ENCODE results near the gene INHA. TPM values are rescaled to one million over a fixed set of nuclear protein-coding genes. Genes with fewer than 3 reads are reported as not detected.
A peak's percentile ranks its signal among the peaks of the same experiment; 100 is the strongest.

The INHA gene
- total RNA-seq, 4 donors from 2014 or later, result 0.58 to 1.4 (median 0.84) TPM; not detected in 1

DNA sequence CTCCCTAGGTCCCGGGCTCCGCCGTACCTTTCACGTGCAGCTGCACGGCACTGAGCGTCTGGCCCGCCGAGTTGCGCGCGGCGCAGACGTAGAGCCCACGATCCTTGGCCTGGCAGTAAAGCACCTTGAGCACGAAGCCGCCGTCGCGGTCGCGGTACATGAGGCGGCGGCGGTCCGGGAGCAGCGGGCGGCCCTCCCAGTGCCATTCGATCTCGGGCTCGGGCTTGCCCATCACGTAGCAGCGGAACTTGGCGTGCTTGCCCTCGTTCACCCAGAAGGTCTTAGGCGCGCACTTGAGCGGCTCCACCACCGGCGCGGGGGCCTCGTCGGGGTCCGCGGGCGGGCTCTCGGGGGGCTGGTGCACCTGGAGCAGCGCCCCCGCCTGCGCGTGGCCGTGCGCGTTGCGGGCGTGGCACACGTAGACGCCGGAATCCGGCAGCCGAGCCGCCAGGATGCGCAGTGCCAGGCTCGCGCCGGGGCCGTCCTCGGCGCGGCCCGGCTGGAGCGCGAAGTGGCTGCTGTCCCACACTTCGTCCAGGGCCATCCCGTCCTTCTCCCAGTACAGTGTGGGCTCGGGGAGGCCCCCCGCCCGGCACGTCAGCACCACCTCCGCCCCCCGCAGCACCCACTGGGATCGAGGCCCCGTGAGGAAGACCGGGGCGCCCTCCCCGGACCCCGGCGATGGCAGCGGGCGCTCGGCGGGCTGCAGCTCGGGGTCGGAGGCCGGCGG is 1.8 kb upstream of the INHA start:
- H3K4me3 ChIP-seq (ENCODE audit: low read depth, poor library complexity, severe bottlenecking), result peak overlapping the region; percentile 59
- 14 to 18% methylated on average over 6 to 57 of the region's 95 CpGs for WGBS, 2 donors
- no peak for DNase-seq (ENCODE audit: low spot score in 2 of 2)
- intact Hi-C loops (cut with DNase I; ENCODE audit: low total_unique reads), result no loop called here
- no peak for TF ChIP-seq POLR2A (IDR thresholded peaks at IDR 0.05)
- no peak for TF ChIP-seq CTCF (IDR thresholded peaks at IDR 0.05)

DNA sequence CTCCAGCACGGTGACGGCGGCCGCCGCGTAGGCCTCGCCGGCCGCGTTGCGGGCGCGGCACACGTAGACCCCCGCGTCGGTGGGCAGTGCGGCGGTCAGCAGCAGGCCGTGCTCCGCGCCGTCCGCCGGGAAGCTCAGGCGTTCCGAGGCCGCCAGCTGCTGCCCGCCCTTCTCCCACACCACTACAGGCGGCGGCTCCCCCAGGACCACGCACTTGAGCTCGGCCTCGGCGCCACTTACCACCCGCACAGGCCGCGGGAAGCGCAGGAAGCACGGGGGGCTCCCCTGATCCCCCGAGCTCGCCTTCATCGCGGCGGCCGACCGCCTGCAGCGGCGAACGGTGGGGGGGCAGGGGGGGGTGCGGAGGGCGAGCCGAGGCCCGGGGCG is 1.2 kb upstream of the INHA start:
- WGBS, 2 donors, result 0 to 1% methylated on average over 10 to 23 of the region's 55 CpGs
- TF ChIP-seq POLR2A (IDR thresholded peaks at IDR 0.05) (no peak), CTCF (IDR thresholded peaks at IDR 0.05) (no peak)
- intact Hi-C loops (cut with DNase I; ENCODE audit: low total_unique reads), result no loop called here
- no peak for DNase-seq (ENCODE audit: low spot score in 2 of 2)
- peak overlapping the region; percentile 59 for H3K4me3 ChIP-seq (ENCODE audit: low read depth, poor library complexity, severe bottlenecking)

DNA sequence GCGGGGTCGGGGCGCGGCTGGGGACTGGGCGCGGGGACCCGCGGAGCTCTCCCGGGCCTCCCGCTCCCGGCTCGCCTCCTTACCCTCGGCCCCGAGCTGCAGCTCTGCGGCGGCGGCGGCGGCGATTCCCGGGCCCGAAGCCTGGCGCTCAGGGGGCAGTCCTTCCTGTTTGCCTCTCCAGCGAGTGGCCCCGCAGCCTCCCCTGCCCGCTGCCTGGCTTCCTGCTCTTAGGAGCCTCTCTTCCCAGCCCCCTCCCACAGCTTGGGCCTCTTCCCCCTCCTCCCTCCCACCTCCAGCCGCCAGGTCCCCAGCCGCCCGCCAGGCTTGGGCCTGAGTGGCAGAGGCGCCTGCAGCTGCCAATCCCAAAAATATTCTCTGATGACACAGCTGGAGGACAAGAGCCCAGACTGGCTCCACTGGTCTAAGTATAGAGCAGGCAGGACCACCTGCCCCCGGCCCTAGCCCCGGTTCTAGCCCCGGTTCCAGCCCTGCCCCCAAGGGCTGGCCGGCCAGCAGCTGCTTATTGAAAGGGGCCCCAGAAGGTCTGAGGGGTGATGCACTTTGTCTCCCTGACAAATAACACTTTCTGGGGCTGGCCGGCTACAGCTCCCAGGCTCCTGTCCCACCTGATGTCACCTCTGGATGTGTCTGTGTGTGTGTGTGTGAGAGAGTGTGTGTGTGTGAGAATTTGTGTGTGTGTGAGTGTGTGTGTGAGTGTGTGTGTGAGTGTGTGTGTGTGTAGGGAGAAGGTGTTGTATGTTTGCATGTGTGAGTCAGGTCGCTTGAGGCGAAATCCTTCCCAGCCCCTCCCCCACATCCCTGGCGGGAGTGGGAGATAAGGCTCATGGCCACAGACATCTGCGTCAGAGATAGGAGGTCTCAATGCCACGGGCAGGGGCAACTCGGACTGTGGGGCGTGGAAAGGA is 536 bp upstream of the INHA start, which contains the start of gene OBSL1:
Gene OBSL1 (minus strand): TSS at position 229 of the 926 bp plus-strand sequence. CDS start 307 bp downstream, outside the sequence.
- peak in 1 of 3 donors; percentile 96 for TF ChIP-seq CTCF (IDR thresholded peaks at IDR 0.05)
- no peak for TF ChIP-seq POLR2A (IDR thresholded peaks at IDR 0.05)
- intact Hi-C loops (cut with DNase I; ENCODE audit: low total_unique reads), result no loop called here
- WGBS, 2 donors, result 10 to 20% methylated on average over 17 to 28 of the region's 42 CpGs
- H3K4me3 ChIP-seq (ENCODE audit: low read depth, poor library complexity, severe bottlenecking), result peak within 1 kb of the TSS; percentile 59
- DNase-seq (ENCODE audit: low spot score in 2 of 2), result peak in 1 of 2 donors; percentile 91

DNA sequence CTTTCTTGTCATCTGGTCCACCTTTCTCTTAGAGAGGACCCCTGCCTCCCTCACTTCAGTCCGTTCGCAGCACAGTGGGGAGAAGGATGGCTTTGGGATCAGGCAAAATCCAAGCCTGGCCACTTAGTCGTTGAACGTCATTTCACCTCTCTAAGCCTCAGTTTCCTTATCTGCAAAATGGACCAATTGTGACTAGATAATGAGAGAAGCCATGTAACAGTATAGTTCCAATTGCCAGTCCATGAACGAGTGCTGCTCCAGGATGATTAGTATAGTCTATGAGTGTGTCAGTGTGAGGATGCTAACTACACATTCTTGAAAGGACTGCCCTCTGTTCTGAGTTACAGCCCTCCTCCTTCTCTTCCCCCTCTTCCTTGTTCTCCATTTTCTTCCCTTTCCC is 1.1 kb downstream of the INHA start:
- 72 to 74% methylated on average over 5 of the region's 5 CpGs for WGBS, 2 donors
- no peak for TF ChIP-seq CTCF (IDR thresholded peaks at IDR 0.05)
- no peak for TF ChIP-seq POLR2A (IDR thresholded peaks at IDR 0.05)
- intact Hi-C loops (cut with DNase I; ENCODE audit: low total_unique reads), result no loop called here
- H3K4me3 ChIP-seq (ENCODE audit: low read depth, poor library complexity, severe bottlenecking), result no peak overlapping the region
- no peak for DNase-seq (ENCODE audit: low spot score in 2 of 2)

DNA sequence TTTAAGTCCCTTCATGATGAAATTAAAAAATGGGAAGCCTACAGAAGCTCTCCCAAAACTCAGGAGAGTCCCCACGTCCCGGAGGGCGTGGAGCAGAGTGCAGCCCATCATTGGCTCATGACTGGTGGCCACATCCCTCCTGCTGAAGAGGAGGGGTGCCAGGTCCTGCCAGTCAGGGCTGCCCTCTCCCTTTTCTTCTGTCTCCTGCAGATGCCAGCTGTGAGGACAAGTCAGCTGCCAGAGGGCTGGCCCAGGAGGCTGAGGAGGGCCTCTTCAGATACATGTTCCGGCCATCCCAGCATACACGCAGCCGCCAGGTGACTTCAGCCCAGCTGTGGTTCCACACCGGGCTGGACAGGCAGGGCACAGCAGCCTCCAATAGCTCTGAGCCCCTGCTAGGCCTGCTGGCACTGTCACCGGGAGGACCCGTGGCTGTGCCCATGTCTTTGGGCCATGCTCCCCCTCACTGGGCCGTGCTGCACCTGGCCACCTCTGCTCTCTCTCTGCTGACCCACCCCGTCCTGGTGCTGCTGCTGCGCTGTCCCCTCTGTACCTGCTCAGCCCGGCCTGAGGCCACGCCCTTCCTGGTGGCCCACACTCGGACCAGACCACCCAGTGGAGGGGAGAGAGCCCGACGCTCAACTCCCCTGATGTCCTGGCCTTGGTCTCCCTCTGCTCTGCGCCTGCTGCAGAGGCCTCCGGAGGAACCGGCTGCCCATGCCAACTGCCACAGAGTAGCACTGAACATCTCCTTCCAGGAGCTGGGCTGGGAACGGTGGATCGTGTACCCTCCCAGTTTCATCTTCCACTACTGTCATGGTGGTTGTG is 2.6 kb downstream of the INHA start:
- no peak overlapping the region for H3K4me3 ChIP-seq (ENCODE audit: low read depth, poor library complexity, severe bottlenecking)
- no peak for TF ChIP-seq CTCF (IDR thresholded peaks at IDR 0.05)
- TF ChIP-seq POLR2A (IDR thresholded peaks at IDR 0.05), result no peak
- whole genome bisulfite sequencing, 2 donors, result 79 to 81% methylated on average over 18 to 22 of the region's 22 CpGs
- DNase-seq (ENCODE audit: low spot score in 2 of 2), result no peak
- intact Hi-C loops (cut with DNase I; ENCODE audit: low total_unique reads), result no loop called here

Measured in lower leg skin (tissue), 4 donors.